Keratinocyte (primary cell): ENCODE data around the gene CDHR4.

Experiments
- EZH2 ChIP-seq: IDR thresholded peaks from one replicate; pipeline ENCODE4 v1.6.1; 2012; ENCODE audit warnings: inconsistent platforms, mild to moderate bottlenecking, low read length, moderate library complexity
- TF ChIP-seq, protein P1 (sequence below), 3 experiments: IDR thresholded peaks in 1 of 3; conservative IDR thresholded peaks in 1 of 3; optimal IDR thresholded peaks in 1 of 3; 2 replicates in 2 of 3; 3 replicates in 1 of 3; pipeline versions ENCODE3 to v1.5.1; 2011; ENCODE audit warnings: low read length in 3 of 3, mild to moderate bottlenecking in 3 of 3, moderate library complexity in 2 of 3, control low read depth in 1 of 3, inconsistent platforms in 1 of 3; ENCODE audit not compliant: insufficient read depth in 2 of 3; ENCODE audit errors: extremely low read depth in 1 of 3

DNA sequence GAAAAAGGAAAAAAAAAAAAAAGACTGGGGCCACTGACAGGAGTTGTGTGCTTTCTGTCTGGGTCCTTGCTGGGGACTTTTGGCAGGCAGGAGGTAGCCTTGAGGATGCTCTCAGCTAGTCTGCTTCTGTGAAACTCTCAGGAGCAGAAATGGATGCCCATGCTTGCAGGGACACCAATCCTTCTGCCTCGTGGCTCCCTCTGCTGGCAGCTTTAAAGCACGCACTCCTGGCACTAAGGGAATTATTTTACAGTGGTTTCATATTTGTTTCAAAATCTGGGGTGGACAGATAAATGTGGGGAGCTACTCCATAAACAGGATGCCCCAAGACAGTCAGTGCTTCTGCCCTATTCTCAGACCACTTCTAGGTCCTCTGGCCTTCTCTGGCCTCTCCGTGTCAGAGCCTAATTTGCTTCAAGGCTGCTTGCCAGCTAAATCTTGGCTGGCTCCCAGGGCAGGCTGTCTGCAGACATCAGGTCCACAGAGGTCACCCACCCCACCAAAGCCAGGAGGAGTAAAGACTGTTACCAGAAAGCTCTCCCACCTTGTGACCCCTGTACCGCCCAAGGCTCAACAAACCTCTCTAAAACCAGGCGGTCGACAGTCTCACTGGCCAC is 39.6 kb upstream of the CDHR4 start:
- TF ChIP-seq, protein P1, sequence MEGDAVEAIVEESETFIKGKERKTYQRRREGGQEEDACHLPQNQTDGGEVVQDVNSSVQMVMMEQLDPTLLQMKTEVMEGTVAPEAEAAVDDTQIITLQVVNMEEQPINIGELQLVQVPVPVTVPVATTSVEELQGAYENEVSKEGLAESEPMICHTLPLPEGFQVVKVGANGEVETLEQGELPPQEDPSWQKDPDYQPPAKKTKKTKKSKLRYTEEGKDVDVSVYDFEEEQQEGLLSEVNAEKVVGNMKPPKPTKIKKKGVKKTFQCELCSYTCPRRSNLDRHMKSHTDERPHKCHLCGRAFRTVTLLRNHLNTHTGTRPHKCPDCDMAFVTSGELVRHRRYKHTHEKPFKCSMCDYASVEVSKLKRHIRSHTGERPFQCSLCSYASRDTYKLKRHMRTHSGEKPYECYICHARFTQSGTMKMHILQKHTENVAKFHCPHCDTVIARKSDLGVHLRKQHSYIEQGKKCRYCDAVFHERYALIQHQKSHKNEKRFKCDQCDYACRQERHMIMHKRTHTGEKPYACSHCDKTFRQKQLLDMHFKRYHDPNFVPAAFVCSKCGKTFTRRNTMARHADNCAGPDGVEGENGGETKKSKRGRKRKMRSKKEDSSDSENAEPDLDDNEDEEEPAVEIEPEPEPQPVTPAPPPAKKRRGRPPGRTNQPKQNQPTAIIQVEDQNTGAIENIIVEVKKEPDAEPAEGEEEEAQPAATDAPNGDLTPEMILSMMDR (optimal IDR thresholded peaks at IDR 0.05 in 1 of 3, IDR thresholded peaks at IDR 0.05 in 1 of 3, conservative IDR thresholded peaks at IDR 0.05 in 1 of 3; ENCODE audit: extremely low read depth in 1 of 3, insufficient read depth in 2 of 3, low read length in 3 of 3), result peak; percentile 76 to 96 (median 95)
- TF ChIP-seq EZH2, result no peak
